Left lung (tissue), 10 donors: ENCODE measurements around the gene PET100. TPM values are rescaled to one million over a fixed set of nuclear protein-coding genes. Genes with fewer than 3 reads are reported as not detected.
A peak's percentile ranks its signal among the peaks of the same experiment; 100 is the strongest.

Experiments
- ATAC-seq: fragments of 200-7000 bp; cut with Tn5 transposase; one replicate; pipeline ENCODE4 v1.9.1; 2020; ENCODE audit warnings: moderate library complexity
- DNase-seq, 4 donors: peaks; one replicate each; pipeline ENCODE4 v3.0.0-alpha.2; 2013 to 2020
- H3K27ac ChIP-seq, 2 donors: fragments of 200-600 bp; sonication (generic) in 1 of 2; one replicate each; pipeline versions ENCODE4 v1.5.0 to v1.8.0; 2020 to 2021
- H3K27me3 ChIP-seq, 2 donors: fragments of 200-600 bp; sonication (generic) in 1 of 2; one replicate each; pipeline versions ENCODE4 v1.5.0 to v1.8.0; 2020 to 2021
- H3K36me3 ChIP-seq, 2 donors: fragments of 200-600 bp; sonication (generic) in 1 of 2; one replicate each; pipeline versions ENCODE4 v1.5.0 to v1.8.0; 2020 to 2021
- H3K4me1 ChIP-seq, 2 donors: fragments of 200-600 bp; one replicate each; pipeline ENCODE4 v1.8.0; 2021
- H3K4me3 ChIP-seq, 2 donors: fragments of 200-600 bp; sonication (generic) in 1 of 2; one replicate each; pipeline versions ENCODE4 v1.5.0 to v1.8.0; 2020 to 2021; ENCODE audit warnings: mild to moderate bottlenecking in 1 of 2
- H3K9me3 ChIP-seq, 2 donors: fragments of 200-600 bp; sonication (generic) in 1 of 2; one replicate each; pipeline versions ENCODE4 v1.5.0 to v1.8.0; 2020 to 2021
- intact Hi-C, 2 donors: fragments of 100-400 bp; cut with DNase I; formaldehyde crosslinking; loops; one replicate each; pipeline versions ENCODE4 v1.11.2 to v1.14.2; 2022
- microRNA-seq, 2 donors: library from miRNA; unstranded; fragments of <30 nt; microRNA quantifications; one replicate each; pipeline ENCODE4, GENCODE V29; 2019
- polyA plus RNA-seq, 6 donors: library from polyadenylated mRNA; unstranded; fragments of 120-200 nt; gene quantifications; one replicate each; pipeline ENCODE4 v1.2.1, GENCODE V29; 2013; ENCODE audit not compliant: insufficient read length in 6 of 6
- total RNA-seq, 2 donors: library from RNA; stranded (reverse); fragmentation: NEBNext Ultra II Directional; extraction: Animal tissue kit (Norgen Biotek cat#: 25700); gene quantifications; one replicate each; pipeline ENCODE4 v1.2.1, GENCODE V29; 2021
- TF ChIP-seq, protein P1 (sequence below), 2 donors: fragments of 200-600 bp; sonication (generic) in 1 of 2; IDR thresholded peaks; one replicate each; pipeline versions ENCODE4 v1.5.0 to v1.8.0; 2021; ENCODE audit warnings: antibody characterized with exemption in 2 of 2
- donor health status: DM: no; HTN: yes; CAD: no.
- donor health status: DM: no; HTN: no; CAD: no.

PET100 gene
- total and polyA plus RNA-seq, 8 donors: 82.8 to 111 (median 97.7) TPM

- peaks cover 0 to 32% of the 10 kb centered on the region in 2 donors for H3K36me3 ChIP-seq
- intact Hi-C loops: no loop called here
- TF ChIP-seq, protein P1, sequence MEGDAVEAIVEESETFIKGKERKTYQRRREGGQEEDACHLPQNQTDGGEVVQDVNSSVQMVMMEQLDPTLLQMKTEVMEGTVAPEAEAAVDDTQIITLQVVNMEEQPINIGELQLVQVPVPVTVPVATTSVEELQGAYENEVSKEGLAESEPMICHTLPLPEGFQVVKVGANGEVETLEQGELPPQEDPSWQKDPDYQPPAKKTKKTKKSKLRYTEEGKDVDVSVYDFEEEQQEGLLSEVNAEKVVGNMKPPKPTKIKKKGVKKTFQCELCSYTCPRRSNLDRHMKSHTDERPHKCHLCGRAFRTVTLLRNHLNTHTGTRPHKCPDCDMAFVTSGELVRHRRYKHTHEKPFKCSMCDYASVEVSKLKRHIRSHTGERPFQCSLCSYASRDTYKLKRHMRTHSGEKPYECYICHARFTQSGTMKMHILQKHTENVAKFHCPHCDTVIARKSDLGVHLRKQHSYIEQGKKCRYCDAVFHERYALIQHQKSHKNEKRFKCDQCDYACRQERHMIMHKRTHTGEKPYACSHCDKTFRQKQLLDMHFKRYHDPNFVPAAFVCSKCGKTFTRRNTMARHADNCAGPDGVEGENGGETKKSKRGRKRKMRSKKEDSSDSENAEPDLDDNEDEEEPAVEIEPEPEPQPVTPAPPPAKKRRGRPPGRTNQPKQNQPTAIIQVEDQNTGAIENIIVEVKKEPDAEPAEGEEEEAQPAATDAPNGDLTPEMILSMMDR (IDR thresholded peaks at IDR 0.05): peak in 1 of 2 donors; percentile 25
- peak overlapping the region in 1 of 2 donors; percentile 96 for H3K4me3 ChIP-seq
- peaks cover 0 to 44% of the 10 kb centered on the region in 2 donors for H3K4me1 ChIP-seq
- DNase-seq: no peak
- peaks cover 0 to 33% of the 10 kb centered on the region in 2 donors for H3K27me3 ChIP-seq
- ATAC-seq: no peak
- H3K27ac ChIP-seq: peak overlapping the region in 1 of 2 donors; percentile 98
- no peaks in the 10 kb centered on the region for H3K9me3 ChIP-seq
These were observed 49.6 kb downstream of the PET100 start for GRCh38 chr19:7678971-7679751.

DNA sequence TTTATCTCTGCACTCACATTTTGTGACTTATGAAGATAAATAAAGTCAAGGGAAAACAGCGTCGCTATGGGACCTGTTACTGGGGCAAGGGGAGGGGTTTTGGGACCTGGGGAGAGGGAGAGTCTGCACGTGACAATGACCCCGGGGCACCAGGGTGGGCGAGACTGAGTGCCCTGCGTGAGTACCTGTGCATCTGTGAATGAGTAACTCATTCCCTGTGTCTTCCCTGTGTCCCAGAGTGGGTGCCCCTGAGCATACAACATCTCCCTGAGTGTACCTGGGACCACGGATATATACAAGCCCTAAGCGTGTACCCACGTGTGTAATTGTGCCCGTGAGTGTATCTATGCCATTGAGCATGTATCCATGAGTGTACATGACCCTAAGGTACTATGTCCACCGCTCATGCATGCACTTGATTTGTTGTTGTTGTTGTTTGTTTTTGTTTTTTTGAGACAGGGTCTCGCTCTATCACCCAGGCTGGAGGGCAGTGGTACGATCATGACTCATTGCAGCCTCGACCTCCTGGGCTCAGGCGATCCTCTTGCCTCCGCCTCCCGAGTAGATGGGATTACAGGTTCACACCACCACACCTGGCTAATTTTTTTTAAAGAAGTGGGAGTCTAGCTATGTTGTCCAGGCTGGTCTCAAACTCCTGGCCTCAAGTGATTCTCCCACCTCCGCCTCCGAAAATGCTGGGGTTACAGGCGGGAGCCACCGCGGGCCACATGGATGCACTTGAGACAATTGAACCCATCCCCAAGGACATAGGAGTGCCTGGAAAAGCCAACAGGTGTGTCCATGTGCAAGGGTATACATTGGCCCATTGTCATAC lies 50.4 kb downstream of the PET100 start:
- H3K27me3 ChIP-seq: peaks cover 0 to 33% of the 10 kb centered on the region in 2 donors
- no peak for ATAC-seq
- H3K36me3 ChIP-seq: peaks cover 0 to 41% of the 10 kb centered on the region in 2 donors
- H3K27ac ChIP-seq: peak overlapping the region; percentile 65 to 98
- peak overlapping the region; percentile 85 to 96 for H3K4me3 ChIP-seq
- intact Hi-C loops: loop anchor here in 1 of 2 donors (10.0 kb wide), 1 partner anchor 115 kb away; no protein-coding TSS in a partner anchor
- DNase-seq: no peak
- H3K9me3 ChIP-seq: no peaks in the 10 kb centered on the region
- TF ChIP-seq, protein P1 (IDR thresholded peaks at IDR 0.05): no peak
- H3K4me1 ChIP-seq: peaks cover 0 to 39% of the 10 kb centered on the region in 2 donors

GRCh38 chr19:7680606-7681339 lies 51.2 kb downstream of the PET100 start, which contains the start of gene TRAPPC5:
TRAPPC5 (plus strand) TSS chr19:7680833; CDS start chr19:7682254, 1,421 bp downstream.
- TF ChIP-seq, protein P1 (IDR thresholded peaks at IDR 0.05): peak; percentile 97 to 100
- DNase-seq: peak; percentile 84 to 98 (median 91)
- Histone ChIP-seq H3K36me3 (peaks cover 0 to 44% of the 10 kb centered on the region in 2 donors), H3K27ac (peak within 1 kb of the TSS; percentile 65 to 98), H3K4me1 (peaks cover 0 to 31% of the 10 kb centered on the region in 2 donors), H3K9me3 (no peaks in the 10 kb centered on the region), H3K4me3 (peak within 1 kb of the TSS; percentile 85 to 96), H3K27me3 (peaks cover 0 to 33% of the 10 kb centered on the region in 2 donors)
- intact Hi-C loops: loop anchor here in 1 of 2 donors (10.0 kb wide), 1 partner anchor 114 kb away; no protein-coding TSS in a partner anchor
- ATAC-seq: peak; percentile 94

Small RNA genes within 50 kb of the gene (microRNA-seq; reads per million reads assigned to microRNA genes)
- 0 to 0.41 reads per million in 2 donors for gene MIR6792

Other genes starting within 250 kb of the PET100 start
- gene PEX11G, start 140.8 kb upstream of the PET100 start, total RNA-seq: 1 to 10 TPM; 3.6 to 4.6 TPM
- gene PEX11G, start 140.8 kb upstream of the PET100 start, polyA plus RNA-seq: 1 to 10 TPM; 2.9 to 5.4 (median 4.0) TPM
- 10 to 100 TPM; 46.1 to 47.6 TPM for gene ZNF358, start 113.7 kb upstream of the PET100 start, total RNA-seq
- 10 to 100 TPM; 36.9 to 56.1 (median 44.4) TPM for gene ZNF358, start 113.7 kb upstream of the PET100 start, polyA plus RNA-seq
- 10 to 100 TPM; 47.7 to 76.6 TPM for gene MCOLN1, start 107.2 kb upstream of the PET100 start, total RNA-seq
- 10 to 100 TPM; 13.0 to 17.2 (median 14.3) TPM for gene MCOLN1, start 107.2 kb upstream of the PET100 start, polyA plus RNA-seq
- 100 to 1,000 TPM; 134 to 255 TPM for gene PNPLA6, start 94.1 kb upstream of the PET100 start, total RNA-seq
- gene PNPLA6, start 94.1 kb upstream of the PET100 start, polyA plus RNA-seq: 10 to 100 TPM; 28.7 to 48.8 (median 36.3) TPM
- gene CAMSAP3, start 33.9 kb upstream of the PET100 start, total RNA-seq: 10 to 100 TPM; 20.5 to 22.3 TPM
- gene CAMSAP3, start 33.9 kb upstream of the PET100 start, polyA plus RNA-seq: 10 to 100 TPM; 10.5 to 17.1 (median 14.1) TPM
- 10 to 100 TPM; 32.8 to 33.7 TPM for gene XAB2, start 248 bp upstream of the PET100 start, total RNA-seq
- 10 to 100 TPM; 30.5 to 38.8 (median 32.0) TPM for gene XAB2, start 248 bp upstream of the PET100 start, polyA plus RNA-seq
- gene PCP2, start 3.9 kb downstream of the PET100 start, total RNA-seq: 1 to 10 TPM; 1.6 to 1.8 TPM
- gene PCP2, start 3.9 kb downstream of the PET100 start, polyA plus RNA-seq: 1 to 10 TPM in 5 of 6 donors, under 1 TPM in 1; 0.57 to 1.6 (median 1.4) TPM
- 100 to 1,000 TPM; 153 to 277 TPM for gene STXBP2, start 7.3 kb downstream of the PET100 start, total RNA-seq
- 10 to 100 TPM; 32.5 to 46.1 (median 38.9) TPM for gene STXBP2, start 7.3 kb downstream of the PET100 start, polyA plus RNA-seq
- gene RETN, start 39.3 kb downstream of the PET100 start, total RNA-seq: 10 to 100 TPM in 1 of 2 donors, 1 to 10 TPM in 1; 3.6 to 22.4 TPM
- 1 to 10 TPM; 1.2 to 3.9 (median 1.9) TPM for gene RETN, start 39.3 kb downstream of the PET100 start, polyA plus RNA-seq
- 100 to 1,000 TPM in 1 of 2 donors, 10 to 100 TPM in 1; 26.4 to 112 TPM for gene MCEMP1, start 47.3 kb downstream of the PET100 start, total RNA-seq
- under 1 TPM; 0.32 to 0.90 (median 0.52) TPM for gene MCEMP1, start 47.3 kb downstream of the PET100 start, polyA plus RNA-seq
- gene TRAPPC5, start 51.0 kb downstream of the PET100 start, total RNA-seq: 100 to 1,000 TPM; 105 to 106 TPM
- gene TRAPPC5, start 51.0 kb downstream of the PET100 start, polyA plus RNA-seq: 10 to 100 TPM; 25.7 to 51.5 (median 40.3) TPM
- under 1 TPM; 0.58 to 0.73 TPM for gene FCER2, start 72.3 kb downstream of the PET100 start, total RNA-seq
- gene FCER2, start 72.3 kb downstream of the PET100 start, polyA plus RNA-seq: under 1 TPM; 0.27 to 0.61 (median 0.47) TPM
- 1 to 10 TPM; 2.1 to 2.2 TPM for gene CLEC4G, start 102.3 kb downstream of the PET100 start, total RNA-seq
- under 1 TPM in 4 of 6 donors, not detected in 2; 0.20 to 0.38 (median 0.25) TPM for gene CLEC4G, start 102.3 kb downstream of the PET100 start, polyA plus RNA-seq
- gene CD209, start 117.7 kb downstream of the PET100 start, total RNA-seq: 10 to 100 TPM in 1 of 2 donors, 1 to 10 TPM in 1; 9.2 to 10.6 TPM
- gene CD209, start 117.7 kb downstream of the PET100 start, polyA plus RNA-seq: 1 to 10 TPM; 2.9 to 4.3 (median 3.1) TPM
- gene CLEC4M, start 133.4 kb downstream of the PET100 start, total RNA-seq: 1 to 10 TPM in 1 of 2 donors, not detected in 1; 2.7 TPM
- 1 to 10 TPM in 4 of 6 donors, under 1 TPM in 2; 0.78 to 2.2 (median 1.3) TPM for gene CLEC4M, start 133.4 kb downstream of the PET100 start, polyA plus RNA-seq
- 10 to 100 TPM; 14.2 to 16.9 TPM for gene EVI5L, start 200.4 kb downstream of the PET100 start, total RNA-seq
- 10 to 100 TPM; 11.3 to 18.1 (median 14.7) TPM for gene EVI5L, start 200.4 kb downstream of the PET100 start, polyA plus RNA-seq
- 1 to 10 TPM; 1.2 to 4.2 TPM for gene PRR36, start 244.6 kb downstream of the PET100 start, total RNA-seq
- 10 to 100 TPM in 3 of 6 donors, 1 to 10 TPM in 3; 8.4 to 13.4 (median 10.1) TPM for gene PRR36, start 244.6 kb downstream of the PET100 start, polyA plus RNA-seq